Left colon (tissue), 2 donors: ENCODE results near the gene STX8. TPM values are rescaled to one million over a fixed set of nuclear protein-coding genes. Genes with fewer than 3 reads are reported as not detected.
"Not testable (repeated sequence)": the region's sequence is repeated elsewhere in the genome, so short reads cannot be mapped to it uniquely, and the experiment has no call there.

Experiments
- ATAC-seq: fragments of 200-7000 bp; cut with Tn5 transposase; one replicate; pipeline ENCODE4 v1.9.1; 2020; ENCODE audit warnings: mild to moderate bottlenecking, moderate library complexity
- DNase-seq, 2 donors: peaks; one replicate each; pipeline ENCODE4 v3.0.0-alpha.2; 2020
- intact Hi-C, 2 donors: fragments of 100-400 bp; cut with DNase I in 1 of 2; cut with micrococcal nuclease in 1 of 2; formaldehyde crosslinking; loops; one replicate each; pipeline versions ENCODE4 v1.11.2 to v1.14.0; 2022; cut with DNase I, micrococcal nuclease
- long read RNA-seq: library from polyadenylated mRNA; unstranded; transcript quantifications from one replicate; pipeline ENCODE4 v2.0.0, GENCODE V29; 2021
- total RNA-seq, 2 donors: library from RNA; stranded (reverse); fragmentation: NEBNext Ultra II Directional; extraction: Animal tissue kit (Norgen Biotek cat#: 25700); gene quantifications; one replicate each; pipeline ENCODE4 v1.2.1, GENCODE V29; 2021
- donor health status: DM: no; HTN: no; CAD: no.
- donor health status: DM: yes; HTN: yes; CAD: no.

STX8 gene
- 10 to 100 TPM; 43.1 to 45.3 TPM for total RNA-seq
- long read RNA-seq, transcript STX8-201 (8 exons, 1,246 nt), result major isoform, 21 of 24 reads
- long read RNA-seq, partial matches to known transcripts, result 0 of 24 reads
- long read RNA-seq, other reads (novel, unspliced or antisense), result 3 of 24 reads

GRCh38 chr17:9575381-9576101, at the start of gene STX8:
Gene STX8 (minus strand): TSS chr17:9575820. CDS start chr17:9575808, 12 bp downstream.
- ATAC-seq, result peak; percentile 96
- intact Hi-C loops, result no loop called here
- DNase-seq, result peak; percentile 92 to 97

GRCh38 chr17:9622961-9623360, 47.3 kb upstream of the STX8 start:
- DNase-seq (no peak), ATAC-seq (no peak)
- intact Hi-C loops, result no loop called here

GRCh38 chr17:9615486-9615885, 39.9 kb upstream of the STX8 start:
- DNase-seq (no peak), ATAC-seq (no peak)
- intact Hi-C loops, result no loop called here

- intact Hi-C loops, result no loop called here
- DNase-seq (no peak), ATAC-seq (no peak)
Observed at GRCh38 chr17:9612006-9612405, 36.4 kb upstream of the STX8 start.

GRCh38 chr17:9611557-9611956, 35.9 kb upstream of the STX8 start:
- no peak for DNase-seq
- ATAC-seq, result no peak
- intact Hi-C loops, result no loop called here

GRCh38 chr17:9607058-9607457, 31.4 kb upstream of the STX8 start:
- intact Hi-C loops, ATAC-seq, DNase-seq: not testable (repeated sequence)

- no peak for DNase-seq
- intact Hi-C loops, result no loop called here
- ATAC-seq, result no peak
Observed at GRCh38 chr17:9606453-9606852, 30.8 kb upstream of the STX8 start.

GRCh38 chr17:9604583-9604982, 29.0 kb upstream of the STX8 start:
- intact Hi-C loops, result not testable (repeated sequence)

GRCh38 chr17:9598661-9599060, 23.0 kb upstream of the STX8 start:
- ATAC-seq (no peak), DNase-seq (no peak)
- intact Hi-C loops, result no loop called here

More at GRCh38 chr17:9604583-9604982, 29.0 kb upstream of the STX8 start:
- not testable (repeated sequence) for DNase-seq, ATAC-seq

GRCh38 chr17:9597638-9598037, 22.0 kb upstream of the STX8 start:
- DNase-seq, ATAC-seq, intact Hi-C loops: not testable (repeated sequence)

- intact Hi-C loops, result no loop called here
- DNase-seq, result no peak
- no peak for ATAC-seq
Observed at GRCh38 chr17:9594065-9594464, 18.4 kb upstream of the STX8 start.

GRCh38 chr17:9587969-9588656, 12.5 kb upstream of the STX8 start:
- DNase-seq, result no peak
- no peak for ATAC-seq
- intact Hi-C loops, result no loop called here

- ATAC-seq, result no peak
- intact Hi-C loops, result no loop called here
- no peak for DNase-seq
Observed at GRCh38 chr17:9577373-9577709, 1.7 kb upstream of the STX8 start.

GRCh38 chr17:9576521-9577372, 1.1 kb upstream of the STX8 start, which contains the start of gene CFAP52:
Gene CFAP52 (plus strand): TSS chr17:9576642. CDS start chr17:9576696, 54 bp downstream.
- peak; percentile 73 to 81 for DNase-seq
- intact Hi-C loops, result no loop called here

GRCh38 chr17:9571201-9571600, 4.4 kb downstream of the STX8 start:
- DNase-seq (no peak), ATAC-seq (no peak)
- intact Hi-C loops, result no loop called here

More at GRCh38 chr17:9576521-9577372, 1.1 kb upstream of the STX8 start, which contains the start of gene CFAP52:
- ATAC-seq, result peak; percentile 85

GRCh38 chr17:9568957-9569588, 6.5 kb downstream of the STX8 start:
- DNase-seq, result no peak
- intact Hi-C loops, result no loop called here
- no peak for ATAC-seq

- ATAC-seq (no peak), DNase-seq (no peak)
- intact Hi-C loops, result no loop called here
Observed at GRCh38 chr17:9568004-9568403, 7.6 kb downstream of the STX8 start.

GRCh38 chr17:9566739-9567138, 8.9 kb downstream of the STX8 start:
- intact Hi-C loops, ATAC-seq, DNase-seq: not testable (repeated sequence)

GRCh38 chr17:9566067-9566466, 9.6 kb downstream of the STX8 start:
- no peak for DNase-seq
- no peak for ATAC-seq
- intact Hi-C loops, result no loop called here
